Activated CD8-positive, alpha-beta T cell treated with anti-CD3 and anti-CD28 coated beads, Interleukin-2, amount 10 ng/mL, durations not matched to agents 7 days and 5 days (primary cell): Measurements from ENCODE around the gene DEDD. TPM values are rescaled to one million over a fixed set of nuclear protein-coding genes. Genes with fewer than 3 reads are reported as not detected.

ENCODE experiments used
- ATAC-seq: fragments of 150-1000 bp; cut with Tn5 transposase; one replicate; pipeline ENCODE4 v1.10.0; 2021; ENCODE audit warnings: moderate library complexity
- CTCF ChIA-PET: fragments of 350-600 bp; sonication (Branson Sonifier 250); formaldehyde crosslinking; loops from one replicate; lab custom pipeline; 2021; ENCODE audit warnings: antibody characterized with exemption; lab: Charles Lee
- POLR2A ChIA-PET: fragments of 350-600 bp; sonication (Branson Sonifier 250); formaldehyde crosslinking; loops from one replicate; lab custom pipeline; 2021; ENCODE audit warnings: antibody characterized with exemption; lab: Charles Lee
- DNase-seq: peaks from one replicate; pipeline ENCODE4 v3.0.0-alpha.2; 2020
- H3K27ac Mint-ChIP-seq: one replicate; pipeline ENCODE4 v1.8.0; 2021; ENCODE audit warnings: mild to moderate bottlenecking, mixed read lengths
- H3K27me3 Mint-ChIP-seq: one replicate; pipeline ENCODE4 v1.8.0; 2021; ENCODE audit warnings: low read depth, mixed read lengths
- H3K36me3 Mint-ChIP-seq: one replicate; pipeline ENCODE4 v1.8.0; 2021; ENCODE audit warnings: low read depth, mixed read lengths
- H3K4me1 Mint-ChIP-seq: one replicate; pipeline ENCODE4 v1.8.0; 2021; ENCODE audit warnings: low read depth, mixed read lengths
- H3K4me3 Mint-ChIP-seq: one replicate; pipeline ENCODE4 v1.8.0; 2021; ENCODE audit warnings: mild to moderate bottlenecking, mixed read lengths
- H3K9me3 Mint-ChIP-seq: one replicate; pipeline ENCODE4 v1.8.0; 2022; ENCODE audit warnings: mixed read lengths; ENCODE audit not compliant: insufficient read depth
- total RNA-seq, 2 experiments: library from RNA; stranded (reverse); gene quantifications; one replicate each; pipeline ENCODE4 v1.2.3, GENCODE V29; 2021

Gene DEDD
- total RNA-seq, 2 experiments from 2014 or later = 34.5 to 36.3 TPM

- peaks cover 24% of the 10 kb centered on the region for H3K36me3 Mint-ChIP-seq
- peaks cover 38% of the 10 kb centered on the region for H3K4me1 Mint-ChIP-seq
- H3K9me3 Mint-ChIP-seq = no peaks in the 10 kb centered on the region
- H3K4me3 Mint-ChIP-seq = no peak overlapping the region
- POLR2A ChIA-PET = no interaction called here
- ATAC-seq = no peak
- DNase-seq = no peak
- H3K27me3 Mint-ChIP-seq = no peaks in the 10 kb centered on the region
- H3K27ac Mint-ChIP-seq = no peak overlapping the region
- CTCF ChIA-PET = interaction anchor here (2.7 kb wide), 1 partner anchor 14 kb away, joined by 10 read pairs; no protein-coding TSS in a partner anchor
Observed at GRCh38 chr1:161111117-161111516, 21.4 kb downstream of the DEDD start.

DNA sequence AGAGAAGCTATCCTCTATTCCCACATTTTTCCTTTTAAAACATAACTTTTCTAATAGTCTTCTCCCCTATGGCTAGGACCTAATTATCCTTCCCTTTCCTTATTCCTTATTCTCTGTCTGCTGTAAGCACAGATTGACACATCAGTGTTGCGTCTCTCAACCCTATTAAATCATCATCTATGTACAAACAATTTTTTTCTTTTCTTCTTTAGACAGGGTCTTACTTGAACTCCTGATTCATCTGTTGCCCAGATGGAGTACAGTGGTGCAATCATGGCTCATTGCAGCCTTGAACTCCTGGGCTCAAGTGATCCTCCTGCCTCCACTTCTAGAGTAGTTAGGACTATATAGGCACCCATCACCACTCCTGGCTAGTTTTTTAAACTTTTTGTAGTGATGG lies 26.0 kb downstream of the DEDD start:
- ChIA-PET CTCF (interaction anchor here (2.5 kb wide), 1 partner anchor 35 kb away, joined by 9 read pairs; no protein-coding TSS in a partner anchor), POLR2A (no interaction called here)
- Mint-ChIP-seq H3K4me3 (no peak overlapping the region), H3K36me3 (peaks cover 25% of the 10 kb centered on the region), H3K27me3 (no peaks in the 10 kb centered on the region), H3K9me3 (no peaks in the 10 kb centered on the region), H3K4me1 (peaks cover 6% of the 10 kb centered on the region), H3K27ac (no peak overlapping the region)
- ATAC-seq = no peak
- no peak for DNase-seq

- no peak for ATAC-seq
- POLR2A ChIA-PET = interaction anchor here (0.6 to 6.0 kb wide), 6 partner anchors 16 to 300 kb away, joined by 3 to 86 read pairs (median 4); partner anchors contain the start of genes ARHGAP30, DEDD and USF1
- Mint-ChIP-seq H3K9me3 (no peaks in the 10 kb centered on the region), H3K4me1 (peaks cover 28% of the 10 kb centered on the region), H3K36me3 (peaks cover 29% of the 10 kb centered on the region), H3K27me3 (peaks cover 2% of the 10 kb centered on the region), H3K27ac (no peak overlapping the region), H3K4me3 (no peak overlapping the region)
- DNase-seq = no peak
- CTCF ChIA-PET = interaction anchor here (9.8 kb wide), 1 partner anchor 28 kb away, joined by 292 read pairs; the partner anchor contains the start of gene ARHGAP30
Observed at GRCh38 chr1:161100556-161100955, 31.9 kb downstream of the DEDD start.

DNA sequence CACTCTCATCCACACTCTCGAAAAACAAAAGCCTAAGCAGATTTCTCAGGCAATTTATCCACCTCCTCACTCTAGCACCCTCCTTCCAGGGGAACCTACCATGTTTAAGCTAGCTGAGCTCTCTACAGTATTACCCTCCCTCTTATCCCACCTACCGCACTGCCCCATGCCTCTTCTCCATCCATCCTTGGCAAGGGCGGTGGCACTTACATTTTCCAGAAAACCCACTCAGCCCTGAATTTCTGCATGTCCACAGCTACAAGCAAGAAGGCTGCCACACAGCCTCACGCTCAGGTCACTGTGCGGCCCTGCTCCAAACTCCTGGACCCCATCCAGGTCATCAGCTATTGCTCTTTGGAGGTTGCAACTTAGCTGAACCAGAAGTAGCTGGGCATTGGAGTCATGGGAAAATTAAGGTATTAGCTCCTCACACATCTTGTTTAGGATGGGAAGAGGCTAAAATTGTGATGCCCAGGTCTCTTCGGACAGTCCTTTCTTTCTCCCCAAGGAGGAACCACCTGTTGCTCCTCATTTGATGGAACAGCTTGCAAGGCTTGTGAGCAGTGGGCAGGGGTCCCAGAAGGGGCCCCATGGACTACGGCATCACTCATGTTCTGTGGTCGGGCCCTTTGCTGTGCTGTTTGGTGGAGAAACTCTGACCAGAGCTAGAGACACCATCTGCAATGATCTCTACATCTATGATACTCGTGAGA lies 33.2 kb downstream of the DEDD start:
- H3K4me3 Mint-ChIP-seq = peak overlapping the region; percentile 74
- peaks cover 29% of the 10 kb centered on the region for H3K36me3 Mint-ChIP-seq
- ChIA-PET CTCF (interaction anchor here (0.6 to 9.8 kb wide), 15 partner anchors 13 to 110 kb away, joined by 3 to 292 read pairs (median 4); partner anchors contain the start of genes ARHGAP30, DEDD and USF1), POLR2A (interaction anchor here (0.6 to 6.0 kb wide), 8 partner anchors 29 to 719 kb away, joined by 3 to 86 read pairs (median 5); partner anchors contain the start of genes ARHGAP30, DEDD, TSTD1 and USF1)
- H3K9me3 Mint-ChIP-seq = no peaks in the 10 kb centered on the region
- peaks cover 28% of the 10 kb centered on the region for H3K4me1 Mint-ChIP-seq
- ATAC-seq (no peak), DNase-seq (no peak)
- peak overlapping the region; percentile 64 for H3K27ac Mint-ChIP-seq
- peaks cover 2% of the 10 kb centered on the region for H3K27me3 Mint-ChIP-seq

GRCh38 chr1:161098210-161099068 lies 34.0 kb downstream of the DEDD start, which contains the start of gene KLHDC9:
TSS of gene KLHDC9 (plus strand) at chr1:161098361. CDS start at chr1:161098536, 175 bp downstream.
- peak; percentile 78 for ATAC-seq
- Mint-ChIP-seq H3K27ac (peak within 1 kb of the TSS; percentile 91), H3K36me3 (peaks cover 25% of the 10 kb centered on the region), H3K27me3 (peaks cover 2% of the 10 kb centered on the region), H3K9me3 (no peaks in the 10 kb centered on the region), H3K4me1 (peaks cover 30% of the 10 kb centered on the region), H3K4me3 (peak within 1 kb of the TSS; percentile 80)
- CTCF ChIA-PET = interaction anchor here (0.6 to 9.8 kb wide), 33 partner anchors 9 to 375 kb away, joined by 3 to 292 read pairs (median 4); partner anchors contain the start of genes ARHGAP30, DEDD, ITLN2 and NECTIN4
- DNase-seq = peak; percentile 86
- POLR2A ChIA-PET = interaction anchor here (0.6 to 6.0 kb wide), 20 partner anchors 11 to 718 kb away, joined by 3 to 86 read pairs (median 4); partner anchors contain the start of genes ARHGAP30, DEDD, F11R and NIT1

DNA sequence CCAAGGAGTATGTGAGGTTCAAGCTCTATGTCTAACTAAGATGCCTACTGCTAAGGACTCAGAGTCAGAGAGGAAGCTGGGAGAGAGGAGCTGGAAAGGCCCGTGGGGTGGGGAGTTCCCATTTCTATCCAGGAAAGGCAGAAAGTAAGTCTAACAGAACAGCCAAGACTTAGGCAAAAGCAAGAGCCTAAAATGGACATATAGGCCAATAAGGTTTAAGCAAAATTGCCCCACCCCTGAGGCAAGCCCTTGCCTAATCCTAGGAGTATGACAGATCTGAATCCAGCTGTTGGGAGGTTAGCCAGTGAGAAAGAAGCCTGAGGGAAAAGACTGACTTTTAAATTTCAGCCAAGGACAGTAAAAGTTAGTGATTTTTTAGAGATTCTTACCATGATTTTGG lies 35.9 kb downstream of the DEDD start:
- H3K4me3 Mint-ChIP-seq = no peak overlapping the region
- ChIA-PET CTCF (interaction anchor here (1.1 to 9.8 kb wide), 27 partner anchors 11 to 371 kb away, joined by 3 to 292 read pairs (median 7); partner anchors contain the start of genes ARHGAP30, F11R, ITLN2 and NIT1), POLR2A (interaction anchor here (0.6 to 6.0 kb wide), 6 partner anchors 17 to 75 kb away, joined by 3 to 86 read pairs (median 6); partner anchors contain the start of genes ARHGAP30, NIT1, PFDN2 and USF1)
- ATAC-seq (no peak), DNase-seq (no peak)
- no peak overlapping the region for H3K27ac Mint-ChIP-seq
- H3K27me3 Mint-ChIP-seq = peaks cover 2% of the 10 kb centered on the region
- H3K9me3 Mint-ChIP-seq = no peaks in the 10 kb centered on the region
- H3K4me1 Mint-ChIP-seq = peaks cover 46% of the 10 kb centered on the region
- peaks cover 19% of the 10 kb centered on the region for H3K36me3 Mint-ChIP-seq

- ChIA-PET POLR2A (interaction anchor here (0.6 to 6.0 kb wide), 2 partner anchors 26 to 206 kb away, joined by 3 to 86 read pairs; partner anchors contain the start of gene ARHGAP30), CTCF (interaction anchor here (1.5 to 9.8 kb wide), 11 partner anchors 10 to 145 kb away, joined by 5 to 292 read pairs (median 12); partner anchors contain the start of genes ARHGAP30, ITLN2, PPOX and USF1)
- DNase-seq (no peak), ATAC-seq (no peak)
- no peaks in the 10 kb centered on the region for H3K9me3 Mint-ChIP-seq
- H3K4me1 Mint-ChIP-seq = peaks cover 47% of the 10 kb centered on the region
- peaks cover 2% of the 10 kb centered on the region for H3K27me3 Mint-ChIP-seq
- no peak overlapping the region for H3K27ac Mint-ChIP-seq
- no peak overlapping the region for H3K4me3 Mint-ChIP-seq
- peaks cover 15% of the 10 kb centered on the region for H3K36me3 Mint-ChIP-seq
Observed at GRCh38 chr1:161096015-161096414, 36.5 kb downstream of the DEDD start.

DNA sequence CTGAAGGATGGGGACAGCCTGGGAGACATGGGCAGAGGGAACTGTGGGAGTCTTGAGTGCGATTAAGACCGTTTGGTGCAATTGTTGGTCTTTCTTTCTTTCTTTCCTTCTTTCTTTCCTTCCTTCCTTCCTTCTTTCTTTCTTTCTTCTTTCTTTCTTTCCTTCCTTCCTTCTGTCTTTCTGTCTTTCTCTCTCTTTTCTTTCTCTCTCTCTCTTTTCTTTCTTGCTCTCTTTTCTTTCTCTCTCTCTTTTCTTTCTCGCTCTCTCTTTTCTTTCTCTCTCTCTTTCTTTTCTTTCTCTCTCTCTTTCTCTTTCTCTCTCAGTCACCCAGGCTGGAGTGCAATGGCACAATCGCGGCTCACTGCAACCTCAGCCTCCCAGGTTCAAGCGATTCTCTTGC lies 37.2 kb downstream of the DEDD start:
- Mint-ChIP-seq H3K4me3 (no peak overlapping the region), H3K9me3 (no peaks in the 10 kb centered on the region), H3K27me3 (peaks cover 2% of the 10 kb centered on the region), H3K27ac (no peak overlapping the region), H3K4me1 (peaks cover 55% of the 10 kb centered on the region), H3K36me3 (peaks cover 14% of the 10 kb centered on the region)
- ChIA-PET CTCF (interaction anchor here (2.2 to 9.8 kb wide), 6 partner anchors 10 to 141 kb away, joined by 10 to 292 read pairs (median 35); partner anchors contain the start of genes ARHGAP30, ITLN2 and USF1), POLR2A (interaction anchor here (0.6 to 3.0 kb wide), 3 partner anchors 25 to 207 kb away, joined by 3 to 12 read pairs (median 4); partner anchors contain the start of gene ARHGAP30)
- ATAC-seq = no peak
- no peak for DNase-seq

GRCh38 chr1:161094481-161094880 lies 38.0 kb downstream of the DEDD start:
- CTCF ChIA-PET = interaction anchor here (4.6 to 9.8 kb wide), 3 partner anchors 21 to 99 kb away, joined by 52 to 292 read pairs (median 100); partner anchors contain the start of genes ARHGAP30 and USF1
- DNase-seq (no peak), ATAC-seq (no peak)
- Mint-ChIP-seq H3K9me3 (no peaks in the 10 kb centered on the region), H3K36me3 (peaks cover 8% of the 10 kb centered on the region), H3K4me1 (peaks cover 57% of the 10 kb centered on the region), H3K27ac (no peak overlapping the region), H3K4me3 (no peak overlapping the region), H3K27me3 (peaks cover 2% of the 10 kb centered on the region)
- POLR2A ChIA-PET = interaction anchor here (0.9 to 3.0 kb wide), 2 partner anchors 24 to 29 kb away, joined by 4 to 12 read pairs; partner anchors contain the start of gene ARHGAP30

GRCh38 chr1:161092621-161093028 lies 39.8 kb downstream of the DEDD start:
- Mint-ChIP-seq H3K4me1 (peaks cover 46% of the 10 kb centered on the region), H3K36me3 (peaks cover 2% of the 10 kb centered on the region), H3K27ac (peak overlapping the region; percentile 27), H3K4me3 (no peak overlapping the region), H3K27me3 (peaks cover 2% of the 10 kb centered on the region), H3K9me3 (no peaks in the 10 kb centered on the region)
- ChIA-PET CTCF (interaction anchor here (0.9 to 9.8 kb wide), 6 partner anchors 20 to 138 kb away, joined by 3 to 292 read pairs (median 5); partner anchors contain the start of genes ARHGAP30, ITLN2, NIT1 and PFDN2), POLR2A (interaction anchor here (1.3 to 3.0 kb wide), 3 partner anchors 22 to 47 kb away, joined by 4 to 12 read pairs (median 12); partner anchors contain the start of genes ARHGAP30 and USF1)
- ATAC-seq = peak; percentile 33
- no peak for DNase-seq
